HG02642 (cell line): ENCODE measurements around the gene LITAFD.
"Not testable (repeated sequence)": the region's sequence is repeated elsewhere in the genome, so short reads cannot be mapped to it uniquely, and the experiment has no call there.

Source experiments
- ATAC-seq: cut with Tn5 transposase; IDR thresholded peaks from one replicate; pipeline ENCODE4 v1.9.1; 2021; ENCODE audit warnings: mild to moderate bottlenecking; ENCODE audit not compliant: unreplicated experiment, poor library complexity

LITAFD gene

DNA sequence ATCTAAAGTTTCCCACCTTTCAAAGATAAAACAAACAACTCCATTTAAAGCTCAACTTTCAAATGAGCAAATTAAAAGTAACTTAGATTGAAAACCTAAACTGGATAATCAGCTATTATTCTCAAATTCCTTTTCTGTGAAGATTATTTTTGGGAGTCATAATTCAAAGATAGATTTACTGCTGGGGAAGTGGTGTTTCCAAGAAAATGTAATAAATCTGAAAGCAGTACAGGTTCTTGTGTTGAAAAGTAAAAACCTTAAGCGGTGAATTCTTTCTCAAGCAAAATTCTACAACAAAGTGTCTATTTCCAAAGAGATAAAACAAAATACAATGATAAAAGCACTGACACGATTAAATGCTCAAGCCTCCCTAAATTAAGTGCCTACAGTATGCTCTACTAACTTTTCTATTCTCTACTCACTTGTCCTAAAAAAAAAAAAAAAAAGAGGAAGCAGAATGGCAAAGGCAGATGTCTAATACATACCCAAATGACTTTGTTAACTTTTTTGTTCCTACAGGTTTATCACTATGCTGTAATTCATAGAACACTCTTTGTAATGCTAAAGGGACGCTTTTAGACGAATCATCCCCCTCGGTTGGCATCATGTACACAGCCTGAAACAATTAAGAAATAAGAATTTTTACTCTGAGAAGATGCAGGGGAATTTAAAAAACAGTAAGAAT is 34.5 kb downstream of the LITAFD start:
- no peak for ATAC-seq

DNA sequence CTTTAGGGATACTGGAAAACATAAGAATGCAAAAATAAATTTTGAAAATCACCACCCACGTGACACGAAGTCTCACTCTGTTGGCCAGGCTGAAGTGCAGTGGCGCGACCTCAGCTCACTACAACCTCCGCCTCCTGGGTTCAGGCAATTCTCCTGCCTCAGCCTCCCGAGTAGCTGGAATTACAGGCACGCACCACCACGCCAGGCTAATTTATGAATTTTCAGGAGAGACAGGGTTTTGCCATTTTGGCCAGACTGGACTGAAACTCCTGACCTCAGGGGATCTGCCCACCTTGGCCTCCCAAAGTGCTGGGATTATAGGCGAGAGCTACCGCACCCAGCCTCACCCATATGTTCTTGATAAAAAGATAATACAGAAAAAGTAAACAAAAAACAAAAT is 35.2 kb downstream of the LITAFD start:
- not testable (repeated sequence) for ATAC-seq

DNA sequence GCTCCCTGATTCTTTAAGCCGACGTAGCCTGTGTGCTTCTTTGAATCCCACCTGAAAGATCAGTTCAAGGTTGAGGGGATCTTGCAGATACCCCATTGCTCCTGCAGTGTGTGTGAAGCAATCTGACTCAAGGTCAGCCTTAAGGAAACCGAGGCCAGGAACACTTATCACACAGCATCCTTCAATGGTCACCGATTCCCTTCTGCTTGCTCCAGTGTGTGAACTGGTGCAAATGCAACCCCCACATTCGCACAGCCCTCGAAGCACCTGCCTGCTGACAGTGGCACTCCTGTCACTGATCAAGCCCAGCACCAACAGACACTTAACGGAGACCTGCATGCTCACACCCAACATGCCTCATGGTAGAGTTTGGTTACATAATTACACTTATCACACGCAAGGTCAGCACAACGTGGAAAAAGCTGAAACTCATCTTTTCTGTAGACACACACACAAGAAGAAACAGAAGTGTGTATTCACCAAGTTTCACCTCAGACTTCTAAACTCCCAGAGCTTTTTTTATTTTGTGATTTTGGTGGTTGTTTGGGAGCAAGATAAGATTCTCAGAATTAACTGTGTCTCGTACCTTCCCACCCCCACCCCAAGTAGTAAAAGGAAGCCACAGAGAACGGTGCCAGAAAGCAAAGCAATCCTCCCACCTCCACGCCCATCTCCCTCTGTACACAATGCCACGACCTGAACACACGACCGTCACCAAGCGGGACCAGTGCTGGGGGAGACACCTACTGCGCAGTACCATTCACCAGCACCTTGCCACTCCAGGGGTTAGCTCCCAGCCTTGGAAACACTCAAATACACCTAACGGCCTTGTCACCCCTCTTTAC is 37.2 kb downstream of the LITAFD start:
- ATAC-seq: no peak

DNA sequence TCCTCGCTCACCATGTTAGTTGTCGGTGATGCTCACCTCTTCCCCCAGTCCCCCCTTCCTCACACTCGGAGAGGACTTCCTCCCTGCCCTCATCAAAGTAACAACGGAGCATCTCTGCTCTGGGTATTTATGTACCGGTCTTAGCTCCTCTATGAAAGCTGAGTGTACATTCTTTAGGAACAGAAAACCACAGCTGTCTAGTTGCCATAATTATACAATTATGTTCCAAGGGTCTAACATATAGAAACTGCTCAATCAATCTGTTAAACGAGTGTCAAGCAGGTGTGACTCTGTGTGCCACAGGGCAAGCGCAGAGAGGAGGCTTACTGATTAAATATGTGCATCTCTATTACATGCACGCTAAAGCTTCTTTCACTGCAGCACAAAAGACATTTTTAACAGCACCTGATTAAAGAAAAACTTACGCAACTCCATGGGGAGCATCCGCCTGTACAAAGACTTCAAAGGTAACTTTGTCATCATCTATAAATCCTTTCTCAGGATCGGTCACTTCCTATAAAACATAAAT is 37.8 kb downstream of the LITAFD start:
- no peak for ATAC-seq

DNA sequence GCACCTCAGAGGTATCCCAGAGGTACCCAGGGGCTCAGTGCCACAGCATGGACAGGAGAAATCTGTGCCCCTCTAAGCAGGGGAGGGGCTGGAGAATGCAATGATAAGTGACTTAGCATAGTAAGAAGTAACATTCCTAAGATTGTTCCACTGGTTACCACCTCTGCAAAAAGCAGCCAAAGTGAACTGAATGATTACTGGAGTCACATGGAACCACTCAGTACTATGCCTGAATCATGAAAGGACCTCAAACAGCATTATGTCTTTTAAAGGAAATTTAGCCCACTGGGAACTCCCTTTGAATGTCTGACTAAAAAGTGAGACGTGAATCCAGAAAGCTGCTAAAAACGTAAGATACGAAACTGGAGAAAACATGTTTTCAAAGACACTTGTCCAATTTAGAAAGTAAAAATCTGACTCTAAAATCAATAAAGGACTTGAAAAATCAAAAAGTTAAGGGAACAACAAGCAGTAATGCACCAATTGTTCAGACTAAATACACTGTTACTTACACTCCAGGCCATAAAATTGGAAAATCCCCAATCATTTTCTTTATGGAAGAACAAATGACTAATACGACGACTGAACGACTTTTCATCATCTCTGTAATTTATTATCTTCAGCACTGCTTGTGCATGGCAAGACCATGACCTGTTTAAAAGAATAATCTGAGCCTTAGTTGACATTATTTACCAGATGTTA is 38.6 kb downstream of the LITAFD start:
- no peak for ATAC-seq

DNA sequence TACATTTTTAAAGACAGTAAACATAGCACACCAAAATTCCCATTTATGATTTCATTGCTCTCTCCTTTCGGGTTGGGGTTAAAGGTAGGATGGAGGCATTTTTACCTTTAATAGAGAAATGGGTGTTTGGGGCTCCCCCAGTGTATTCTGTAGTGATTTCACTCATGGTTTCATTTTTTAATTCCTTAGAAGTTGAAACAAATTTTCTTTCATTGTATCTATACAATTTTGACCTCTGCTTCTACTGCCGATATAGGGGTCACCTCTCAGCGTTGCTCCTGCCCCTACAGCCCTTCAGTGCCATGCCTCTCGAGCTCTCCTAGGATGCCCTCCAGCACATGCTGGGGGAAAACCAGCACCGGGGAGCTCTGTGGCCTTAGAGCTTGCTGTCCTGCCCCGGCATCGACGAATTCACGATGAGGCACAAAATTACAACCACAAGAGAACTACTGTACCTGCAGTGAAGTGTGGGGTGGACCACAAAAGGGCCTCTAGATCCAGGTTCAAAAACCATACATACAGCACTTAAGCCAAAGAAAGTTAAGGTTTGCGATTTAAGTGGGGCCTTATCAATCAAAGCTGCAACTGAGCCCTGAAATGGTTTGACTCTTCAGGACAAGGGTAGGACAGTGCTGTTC is 39.3 kb downstream of the LITAFD start:
- no peak for ATAC-seq

DNA sequence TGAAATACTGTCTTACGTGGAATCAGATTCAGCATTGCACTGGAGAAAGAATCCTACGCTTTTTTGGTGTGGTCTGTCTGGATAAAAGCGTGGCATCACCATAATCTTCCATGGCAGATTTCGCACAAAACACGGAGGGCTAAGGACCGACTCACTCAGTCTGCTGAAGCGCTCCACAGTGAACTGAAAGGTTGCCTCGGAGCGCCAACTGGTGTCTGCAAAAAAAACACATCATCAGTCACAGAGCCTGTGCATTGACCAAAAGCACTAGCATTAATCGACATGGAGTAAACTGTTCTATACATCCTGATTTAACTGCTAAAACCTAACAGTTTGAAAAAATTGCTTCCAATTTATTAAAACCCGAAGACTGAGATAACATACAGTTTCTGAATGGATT is 41.0 kb downstream of the LITAFD start:
- ATAC-seq: no peak

DNA sequence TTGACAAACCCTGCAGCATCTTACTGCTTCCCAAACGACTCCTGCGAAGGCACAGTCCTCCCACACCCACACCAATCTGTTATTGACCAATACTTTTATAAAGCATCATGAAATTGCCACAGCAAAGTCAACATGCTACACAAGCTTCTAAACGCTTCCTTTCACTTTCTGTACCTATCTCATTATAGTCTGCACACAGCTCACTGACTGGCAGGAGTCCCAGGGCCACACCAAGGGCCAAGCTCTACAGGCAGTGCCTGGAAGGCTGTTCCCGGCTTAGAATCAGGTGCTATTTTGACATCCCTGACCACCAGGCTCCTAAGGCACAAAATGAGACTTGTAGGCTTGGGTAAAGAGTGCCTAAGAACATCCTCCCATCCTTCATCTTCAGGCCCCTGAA is 42.1 kb downstream of the LITAFD start:
- ATAC-seq: no peak

DNA sequence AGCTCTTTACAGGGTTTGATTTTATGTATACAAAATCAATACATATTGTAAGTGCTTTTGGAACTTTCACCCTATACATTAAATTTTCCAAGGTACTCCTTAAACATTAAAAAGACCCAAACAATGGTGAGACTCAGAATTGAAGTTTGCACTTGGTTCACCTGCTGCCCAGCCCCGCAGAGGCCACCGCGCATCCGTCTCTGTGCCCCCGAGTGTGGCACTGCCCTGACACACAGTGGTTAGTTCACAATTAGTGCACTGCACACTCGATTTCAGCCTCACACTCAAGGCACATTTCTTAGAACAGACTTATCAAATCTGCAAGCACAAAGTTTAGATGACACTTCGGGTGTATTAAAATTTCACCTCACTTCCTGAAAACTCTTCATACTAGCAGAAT is 43.3 kb downstream of the LITAFD start:
- ATAC-seq: no peak

DNA sequence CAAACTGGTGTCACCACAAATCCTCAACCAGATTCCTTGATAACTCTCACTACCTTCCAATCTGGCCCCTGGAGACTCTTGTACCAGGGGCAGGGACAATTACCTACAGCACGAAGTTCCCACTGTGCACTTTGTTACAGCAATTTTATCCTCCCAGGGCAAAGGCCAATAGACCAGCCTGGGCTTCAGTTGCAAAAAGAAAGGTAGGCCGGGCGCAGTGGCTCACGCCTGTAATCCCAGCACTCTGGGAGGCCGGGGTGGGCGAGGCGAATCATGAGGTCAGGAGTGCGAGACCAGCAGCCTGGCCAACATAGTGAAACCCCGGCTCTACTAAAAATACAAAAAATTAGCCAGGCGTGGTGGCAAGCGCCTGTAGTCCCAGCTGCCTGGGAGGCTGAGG is 44.7 kb downstream of the LITAFD start:
- no peak for ATAC-seq

DNA sequence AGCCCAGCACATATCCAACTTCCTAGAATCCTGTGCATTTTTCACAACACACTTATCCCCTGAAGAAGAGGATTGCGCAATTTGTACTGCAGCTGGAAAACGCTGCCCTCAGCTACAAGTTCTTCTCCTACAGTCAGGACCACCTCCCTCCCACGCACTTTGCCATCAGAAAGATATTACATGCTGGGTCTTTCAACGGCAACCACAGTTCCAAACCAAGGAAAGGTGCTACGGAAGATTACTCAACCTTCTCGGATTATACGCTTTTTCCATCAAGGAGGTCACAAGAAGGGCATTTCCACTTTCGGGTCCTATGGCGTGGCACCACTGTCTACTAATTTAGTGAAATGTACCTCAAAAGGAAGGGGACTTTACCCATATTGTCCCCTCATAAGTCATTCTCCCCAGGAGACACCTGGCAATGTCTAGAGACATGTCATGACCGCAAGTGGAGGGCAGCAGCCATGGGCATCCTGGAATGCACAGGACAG is 46.4 kb downstream of the LITAFD start:
- ATAC-seq: peak; percentile 39

DNA sequence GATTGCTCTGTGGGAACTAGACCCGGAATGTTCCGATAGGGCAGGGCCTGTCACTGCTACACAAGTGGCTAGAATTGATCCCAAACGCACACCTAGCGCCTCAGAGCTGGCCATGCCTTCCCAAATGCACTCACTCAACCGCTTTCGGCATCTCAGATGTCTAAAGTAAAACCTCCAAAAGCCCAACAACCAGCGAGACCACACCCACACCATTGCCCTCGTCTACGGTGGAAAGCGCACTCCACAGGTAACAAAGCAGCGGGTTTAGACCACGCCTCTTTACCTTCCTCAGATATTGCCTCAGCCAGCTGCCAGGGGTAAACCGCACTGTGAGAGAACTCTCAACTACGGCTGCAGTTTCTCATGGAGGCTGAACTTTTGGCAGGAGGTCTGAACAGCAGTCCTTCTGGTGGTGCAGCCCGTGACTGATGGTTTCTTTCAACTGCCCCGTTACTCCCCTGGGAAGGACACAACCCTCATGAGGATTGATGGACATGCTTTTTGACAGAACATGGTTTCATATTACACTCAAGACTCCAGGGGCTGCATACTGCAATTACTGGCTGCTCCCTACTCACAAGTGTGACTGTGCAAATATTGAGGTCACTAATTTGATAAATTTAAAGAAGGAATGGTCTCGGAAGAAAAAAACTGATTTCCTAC is 47.1 kb downstream of the LITAFD start:
- peak; percentile 62 for ATAC-seq

DNA sequence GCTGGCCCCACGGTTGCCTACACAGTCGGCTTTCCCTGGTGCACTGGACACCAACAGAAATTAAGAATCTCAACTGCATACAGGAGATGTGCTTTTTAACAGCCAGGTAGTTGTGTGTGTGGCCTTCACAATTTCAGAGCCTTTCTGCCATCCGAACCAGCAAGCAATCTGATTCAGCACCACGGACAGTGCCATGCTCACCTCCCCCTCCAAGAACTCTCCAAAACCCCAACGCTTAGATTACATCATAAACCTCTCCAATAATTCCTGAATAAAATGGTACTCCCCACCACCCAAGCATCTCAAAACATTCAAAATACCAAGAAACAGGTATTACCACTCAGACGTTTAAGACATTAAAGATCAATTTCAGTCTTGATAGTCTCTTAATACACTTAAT is 49.7 kb downstream of the LITAFD start:
- ATAC-seq: no peak

DNA sequence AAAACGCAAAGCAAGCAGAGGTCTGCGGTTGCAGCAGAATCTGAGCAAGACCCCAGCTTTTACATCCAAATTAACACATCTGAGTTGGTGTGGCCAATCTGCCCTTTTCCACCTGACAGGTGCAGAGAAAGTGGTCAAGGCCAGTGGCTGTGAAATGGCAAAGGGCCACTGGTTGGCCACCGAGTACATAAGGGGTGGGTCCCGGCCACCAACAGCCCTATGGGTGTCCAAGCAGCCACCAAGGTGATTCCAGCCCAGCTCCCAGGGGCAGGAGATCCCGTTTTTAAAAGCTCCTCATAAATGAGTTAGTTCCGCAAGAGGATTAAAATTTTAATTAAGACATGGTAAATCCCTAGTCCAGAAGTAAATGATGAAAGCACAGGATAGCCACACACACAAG is 52.5 kb downstream of the LITAFD start:
- ATAC-seq: no peak
